HEK293 (cell line): ENCODE measurements around the gene CD82.

Source experiments
- CTCF ChIP-seq: fragments of 450-650 bp; formaldehyde crosslinking; IDR thresholded peaks from 2 replicates; pipeline ENCODE4 v1.5.1; 2016; ENCODE audit warnings: missing biosample characterization, missing genetic modification characterization
- ZEB2 ChIP-seq: fragments of 450-650 bp; formaldehyde crosslinking; IDR thresholded peaks from 2 replicates; pipeline ENCODE4 v1.5.1; 2016; ENCODE audit warnings: missing biosample characterization, missing genetic modification characterization
- ZNF24 ChIP-seq: fragments of 450-650 bp; formaldehyde crosslinking; IDR thresholded peaks from 2 replicates; pipeline ENCODE4 v1.5.1; 2016; ENCODE audit warnings: missing biosample characterization, missing genetic modification characterization
- ZNF768 ChIP-seq: fragments of 450-650 bp; formaldehyde crosslinking; IDR thresholded peaks from 2 replicates; pipeline ENCODE4 v1.5.1; 2018; ENCODE audit warnings: missing biosample characterization, mild to moderate bottlenecking, missing genetic modification characterization

- TF ChIP-seq CTCF (tag by site-specific recombination) (no peak), ZNF24 (tag by site-specific recombination) (no peak), ZNF768 (tag by site-specific recombination) (no peak), ZEB2 (tag by site-specific recombination) (no peak)
Observed at GRCh38 chr11:44532809-44533208, 32.7 kb upstream of the CD82 start.
